ENCODE results near the gene CASS4.

CASS4 gene

DNA sequence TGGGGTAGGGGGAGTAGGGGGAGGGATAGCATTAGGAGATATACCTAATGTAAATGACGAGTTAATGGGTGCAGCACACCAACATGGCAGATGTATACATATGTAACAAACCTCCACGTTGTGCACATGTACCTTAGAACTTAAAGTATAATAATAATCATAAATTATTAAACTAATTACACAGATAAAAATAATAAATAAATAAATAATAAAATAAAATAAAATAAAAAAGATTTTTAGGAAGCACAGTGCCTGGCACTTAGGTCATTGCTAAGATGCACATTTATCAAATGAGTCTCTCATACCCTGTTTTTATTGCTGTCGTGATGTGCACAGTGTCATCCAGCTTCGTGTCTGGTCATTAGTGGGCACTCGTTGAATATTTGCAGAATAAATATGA, 37.4 kb downstream of the CASS4 start:
- Histone ChIP-seq H3K36me3 (ENCODE audit: insufficient read depth, low read length) (no peaks in the 10 kb centered on the region), H3K9me3 (ENCODE audit: insufficient read depth, low read depth, low read length) (no peaks in the 10 kb centered on the region), H3K79me2 (ENCODE audit: insufficient read depth, low read length) (no peaks in the 10 kb centered on the region), H2AFZ (ENCODE audit: low read length) (no peak overlapping the region), H3K9me2 (replicated peaks; ENCODE audit: low read depth, low read length) (no peaks in the 10 kb centered on the region), H3K27me3 (ENCODE audit: insufficient read depth, low read length, poor library complexity, severe bottlenecking) (no peaks in the 10 kb centered on the region), H4K20me1 (ENCODE audit: insufficient read depth, low read length, poor library complexity, severe bottlenecking) (no peaks in the 10 kb centered on the region), H3K9ac (ENCODE audit: low read depth, low read length, poor library complexity, severe bottlenecking) (no peak overlapping the region), H3K4me1 (ENCODE audit: insufficient read depth, low read length, poor library complexity, severe bottlenecking) (no peaks in the 10 kb centered on the region), H3K4me2 (ENCODE audit: low read depth, low read length, poor library complexity, severe bottlenecking) (no peak overlapping the region), H3K4me3 (ENCODE audit: low read length, poor library complexity, severe bottlenecking) (no peak overlapping the region), H3F3A (ENCODE audit: low read depth) (no peaks in the 10 kb centered on the region)
- no peak for TF ChIP-seq EZH2phosphoT487 (IDR thresholded peaks at IDR 0.05; ENCODE audit: borderline replicate concordance)
- TF ChIP-seq, protein P1, sequence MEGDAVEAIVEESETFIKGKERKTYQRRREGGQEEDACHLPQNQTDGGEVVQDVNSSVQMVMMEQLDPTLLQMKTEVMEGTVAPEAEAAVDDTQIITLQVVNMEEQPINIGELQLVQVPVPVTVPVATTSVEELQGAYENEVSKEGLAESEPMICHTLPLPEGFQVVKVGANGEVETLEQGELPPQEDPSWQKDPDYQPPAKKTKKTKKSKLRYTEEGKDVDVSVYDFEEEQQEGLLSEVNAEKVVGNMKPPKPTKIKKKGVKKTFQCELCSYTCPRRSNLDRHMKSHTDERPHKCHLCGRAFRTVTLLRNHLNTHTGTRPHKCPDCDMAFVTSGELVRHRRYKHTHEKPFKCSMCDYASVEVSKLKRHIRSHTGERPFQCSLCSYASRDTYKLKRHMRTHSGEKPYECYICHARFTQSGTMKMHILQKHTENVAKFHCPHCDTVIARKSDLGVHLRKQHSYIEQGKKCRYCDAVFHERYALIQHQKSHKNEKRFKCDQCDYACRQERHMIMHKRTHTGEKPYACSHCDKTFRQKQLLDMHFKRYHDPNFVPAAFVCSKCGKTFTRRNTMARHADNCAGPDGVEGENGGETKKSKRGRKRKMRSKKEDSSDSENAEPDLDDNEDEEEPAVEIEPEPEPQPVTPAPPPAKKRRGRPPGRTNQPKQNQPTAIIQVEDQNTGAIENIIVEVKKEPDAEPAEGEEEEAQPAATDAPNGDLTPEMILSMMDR (conservative IDR thresholded peaks at IDR 0.05; ENCODE audit: low read length): no peak

DNA sequence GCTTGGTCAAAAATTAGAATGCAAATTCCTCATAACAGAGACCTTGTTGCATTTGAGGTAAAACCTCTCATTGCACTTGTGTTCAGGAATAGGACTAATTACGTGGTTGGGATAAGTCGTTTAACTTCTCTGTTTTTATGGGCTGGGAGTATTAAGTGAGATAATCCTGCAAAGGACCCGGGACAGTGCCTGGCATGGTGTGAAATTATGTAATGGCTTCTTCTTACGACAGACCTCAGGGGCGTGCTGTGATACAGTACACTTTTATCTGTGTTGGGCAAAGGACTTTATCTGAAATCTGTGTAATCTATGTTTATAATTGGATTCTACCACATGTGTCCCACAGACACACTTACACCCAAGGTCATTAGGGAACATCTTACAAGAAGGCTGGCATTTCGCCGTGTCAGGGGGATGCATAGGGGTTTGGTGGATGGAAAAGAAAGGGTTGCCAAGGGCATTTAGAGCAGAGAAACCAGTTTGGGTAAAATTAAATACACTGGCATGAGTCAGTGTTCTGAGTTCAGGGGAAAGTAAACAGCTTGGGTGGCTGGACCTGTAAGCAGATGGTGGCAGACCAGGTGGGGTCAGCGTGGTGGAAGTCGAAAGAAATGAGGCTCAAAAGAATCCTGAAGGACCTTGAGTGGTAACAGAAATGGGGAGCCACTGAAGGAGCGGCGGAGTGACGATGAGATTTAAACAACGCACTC, 39.2 kb downstream of the CASS4 start:
- no peak overlapping the region for H3K9ac ChIP-seq (ENCODE audit: low read depth, low read length, poor library complexity, severe bottlenecking)
- no peaks in the 10 kb centered on the region for H3K9me2 ChIP-seq (replicated peaks; ENCODE audit: low read depth, low read length)
- H3K9me3 ChIP-seq (ENCODE audit: insufficient read depth, low read depth, low read length): no peaks in the 10 kb centered on the region
- H3F3A ChIP-seq (ENCODE audit: low read depth): no peaks in the 10 kb centered on the region
- H3K4me2 ChIP-seq (ENCODE audit: low read depth, low read length, poor library complexity, severe bottlenecking): no peak overlapping the region
- H3K4me3 ChIP-seq (ENCODE audit: low read length, poor library complexity, severe bottlenecking): no peak overlapping the region
- H3K4me1 ChIP-seq (ENCODE audit: insufficient read depth, low read length, poor library complexity, severe bottlenecking): peaks cover 7% of the 10 kb centered on the region
- no peak overlapping the region for H2AFZ ChIP-seq (ENCODE audit: low read length)
- H4K20me1 ChIP-seq (ENCODE audit: insufficient read depth, low read length, poor library complexity, severe bottlenecking): no peaks in the 10 kb centered on the region
- TF ChIP-seq, protein P1 (conservative IDR thresholded peaks at IDR 0.05; ENCODE audit: low read length): no peak
- TF ChIP-seq EZH2phosphoT487 (IDR thresholded peaks at IDR 0.05; ENCODE audit: borderline replicate concordance): no peak
- H3K27me3 ChIP-seq (ENCODE audit: insufficient read depth, low read length, poor library complexity, severe bottlenecking): no peaks in the 10 kb centered on the region
- no peaks in the 10 kb centered on the region for H3K36me3 ChIP-seq (ENCODE audit: insufficient read depth, low read length)
- no peaks in the 10 kb centered on the region for H3K79me2 ChIP-seq (ENCODE audit: insufficient read depth, low read length)

DNA sequence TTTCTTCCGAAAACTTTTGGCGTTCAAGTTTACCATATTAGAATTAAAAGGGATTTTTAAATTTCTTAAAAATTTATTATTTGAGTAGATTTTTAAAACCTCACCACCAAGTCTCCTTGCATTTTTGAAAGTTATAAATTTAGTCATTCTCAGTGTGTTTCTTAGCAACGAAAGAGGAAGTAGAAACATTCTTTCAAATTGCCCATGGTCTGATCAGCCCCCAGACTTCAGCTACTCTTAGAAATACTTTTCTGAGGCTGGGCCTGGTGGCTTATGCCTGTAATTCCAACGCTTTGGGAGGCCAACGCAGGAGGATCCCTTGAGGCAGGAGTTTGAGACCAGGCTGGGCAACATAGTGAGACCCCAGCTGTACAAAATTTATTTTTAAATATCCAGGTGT, 41.3 kb downstream of the CASS4 start:
- H3K9me2 ChIP-seq (replicated peaks; ENCODE audit: low read depth, low read length): no peaks in the 10 kb centered on the region
- TF ChIP-seq, protein P1 (conservative IDR thresholded peaks at IDR 0.05; ENCODE audit: low read length): no peak
- TF ChIP-seq EZH2phosphoT487 (IDR thresholded peaks at IDR 0.05; ENCODE audit: borderline replicate concordance): no peak
- no peaks in the 10 kb centered on the region for H3K27me3 ChIP-seq (ENCODE audit: insufficient read depth, low read length, poor library complexity, severe bottlenecking)
- H3K36me3 ChIP-seq (ENCODE audit: insufficient read depth, low read length): no peaks in the 10 kb centered on the region
- H3K9me3 ChIP-seq (ENCODE audit: insufficient read depth, low read depth, low read length): no peaks in the 10 kb centered on the region
- H3F3A ChIP-seq (ENCODE audit: low read depth): no peaks in the 10 kb centered on the region
- H3K79me2 ChIP-seq (ENCODE audit: insufficient read depth, low read length): no peaks in the 10 kb centered on the region
- no peak overlapping the region for H3K9ac ChIP-seq (ENCODE audit: low read depth, low read length, poor library complexity, severe bottlenecking)
- no peaks in the 10 kb centered on the region for H4K20me1 ChIP-seq (ENCODE audit: insufficient read depth, low read length, poor library complexity, severe bottlenecking)
- H3K4me3 ChIP-seq (ENCODE audit: low read length, poor library complexity, severe bottlenecking): no peak overlapping the region
- H3K4me2 ChIP-seq (ENCODE audit: low read depth, low read length, poor library complexity, severe bottlenecking): no peak overlapping the region
- H2AFZ ChIP-seq (ENCODE audit: low read length): no peak overlapping the region
- peaks cover 7% of the 10 kb centered on the region for H3K4me1 ChIP-seq (ENCODE audit: insufficient read depth, low read length, poor library complexity, severe bottlenecking)
